HG03103 (cell line): ENCODE measurements around the gene CYLD.

Source experiments
- ATAC-seq: cut with Tn5 transposase; IDR thresholded peaks from one replicate; pipeline ENCODE4 v1.9.1; 2021; ENCODE audit warnings: low read depth; ENCODE audit not compliant: unreplicated experiment

The CYLD gene

GRCh38 chr16:50774960-50775359 is 33.1 kb downstream of the CYLD start:
- no peak for ATAC-seq

DNA sequence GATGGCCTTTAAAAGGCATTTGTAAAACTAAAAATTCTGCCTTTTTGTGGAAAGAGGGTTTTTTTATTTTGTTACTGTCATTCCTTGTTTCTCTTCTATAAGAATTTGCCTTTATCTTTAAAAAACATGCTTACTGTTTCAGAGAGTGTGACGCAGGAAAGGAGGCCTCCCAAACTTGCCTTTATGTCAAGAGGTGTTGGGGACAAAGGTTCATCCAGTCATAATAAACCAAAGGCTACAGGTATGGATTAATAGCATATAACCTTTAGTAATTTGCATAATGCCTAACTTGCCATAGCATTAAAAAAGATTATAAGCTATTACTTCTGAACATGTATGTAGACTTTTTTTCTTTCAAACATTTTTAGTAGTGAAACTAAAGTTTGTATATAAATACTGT is 34.2 kb downstream of the CYLD start:
- ATAC-seq, result no peak

DNA sequence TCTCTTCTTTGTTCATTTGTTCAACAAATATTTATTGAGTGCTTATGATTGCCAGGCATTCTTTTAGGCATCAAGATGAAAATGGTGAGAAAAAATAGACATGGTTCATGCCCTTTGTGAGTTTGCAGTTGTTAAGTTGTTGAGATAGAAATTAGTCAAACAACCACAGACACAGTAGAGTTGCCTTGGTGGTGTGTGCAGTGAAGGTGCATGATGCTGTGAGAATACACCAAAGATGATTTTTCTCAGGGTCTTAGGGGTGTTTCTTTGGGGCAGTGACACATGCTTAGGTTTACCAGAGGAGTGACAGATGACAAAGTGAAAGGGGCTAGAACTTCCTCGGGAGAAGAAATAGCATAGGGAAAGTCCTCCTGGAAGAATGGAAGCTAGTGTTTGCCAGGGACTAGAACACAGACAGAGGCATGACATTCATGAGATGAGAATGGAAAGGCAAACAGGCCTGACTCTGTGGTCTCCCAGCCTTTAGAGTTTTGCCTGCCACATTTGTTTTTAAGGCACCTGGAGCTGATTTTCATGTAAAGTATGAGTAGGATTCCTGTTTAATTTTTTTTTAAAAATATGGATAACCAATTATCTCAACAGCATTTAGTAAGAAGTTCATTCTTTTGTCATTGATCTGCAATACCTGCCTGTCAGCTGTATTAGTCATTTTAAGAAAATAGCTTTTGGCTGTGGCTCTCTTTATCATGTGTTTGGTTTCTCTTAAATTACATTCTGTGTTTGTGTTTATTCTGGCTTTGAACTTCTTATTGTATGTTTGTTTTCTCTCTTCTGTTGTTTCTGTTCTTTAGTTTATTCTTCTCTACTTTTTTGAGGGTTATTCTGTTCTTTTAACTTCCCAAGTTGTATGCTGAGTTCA is 36.6 kb downstream of the CYLD start:
- ATAC-seq, result no peak

DNA sequence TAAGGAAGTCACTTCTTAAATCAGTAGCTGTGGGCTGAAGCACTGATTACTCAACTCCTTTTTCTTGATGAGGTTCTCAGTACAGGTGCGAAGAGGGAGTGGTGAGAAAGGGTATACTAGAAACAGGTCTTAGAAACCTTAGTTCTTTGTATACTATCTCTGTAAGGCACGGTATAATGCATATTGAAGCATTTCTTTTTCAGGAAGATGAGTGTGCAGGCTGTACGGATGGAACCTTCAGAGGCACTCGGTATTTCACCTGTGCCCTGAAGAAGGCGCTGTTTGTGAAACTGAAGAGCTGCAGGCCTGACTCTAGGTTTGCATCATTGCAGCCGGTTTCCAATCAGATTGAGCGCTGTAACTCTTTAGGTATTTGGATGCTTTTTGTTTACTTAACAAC is 39.2 kb downstream of the CYLD start:
- ATAC-seq, result no peak

GRCh38 chr16:50781518-50781917 is 39.6 kb downstream of the CYLD start:
- ATAC-seq, result no peak

DNA sequence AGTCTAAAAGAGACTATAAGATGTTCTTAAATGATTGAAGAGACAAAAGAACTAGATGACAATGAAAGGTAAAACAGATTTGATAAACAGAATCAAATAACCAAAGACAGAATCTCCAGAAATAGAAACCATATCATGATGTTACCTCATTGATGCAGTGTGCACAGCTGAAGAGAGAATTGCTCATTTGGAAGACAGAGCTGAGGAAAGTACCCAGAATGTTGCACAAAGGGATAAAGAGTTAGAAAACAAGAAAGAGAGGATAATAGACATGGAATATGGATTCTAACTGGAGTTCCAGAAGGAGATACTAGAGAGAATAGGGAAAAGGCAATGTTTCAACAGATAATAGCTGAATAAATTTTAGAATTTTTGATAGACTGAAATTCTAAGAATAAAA is 47.9 kb downstream of the CYLD start:
- ATAC-seq, result no peak

GRCh38 chr16:50791522-50791921 is 49.6 kb downstream of the CYLD start:
- ATAC-seq, result no peak

GRCh38 chr16:50796829-50797228 is 54.9 kb downstream of the CYLD start:
- no peak for ATAC-seq

DNA sequence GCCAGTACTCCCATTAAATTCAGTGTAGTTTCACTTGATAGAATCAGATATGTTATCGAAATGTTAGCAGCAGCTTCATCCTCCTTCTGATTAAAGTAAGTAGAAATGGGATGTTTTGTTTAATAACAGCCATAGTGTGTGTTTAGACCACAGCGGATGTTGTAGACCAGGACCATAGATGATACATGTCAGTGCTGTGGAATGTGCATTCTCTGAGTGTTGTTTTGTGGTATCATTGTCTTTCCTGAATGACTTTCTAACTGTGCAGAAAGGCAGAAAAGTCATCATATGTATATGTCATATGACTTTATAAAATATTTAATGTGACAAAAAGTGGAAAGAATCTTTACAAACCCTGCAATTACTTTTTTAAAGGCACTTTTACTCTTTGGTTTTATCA is 55.6 kb downstream of the CYLD start:
- ATAC-seq, result no peak

- no peak for ATAC-seq
Observed at GRCh38 chr16:50800074-50800473, 58.2 kb downstream of the CYLD start.

DNA sequence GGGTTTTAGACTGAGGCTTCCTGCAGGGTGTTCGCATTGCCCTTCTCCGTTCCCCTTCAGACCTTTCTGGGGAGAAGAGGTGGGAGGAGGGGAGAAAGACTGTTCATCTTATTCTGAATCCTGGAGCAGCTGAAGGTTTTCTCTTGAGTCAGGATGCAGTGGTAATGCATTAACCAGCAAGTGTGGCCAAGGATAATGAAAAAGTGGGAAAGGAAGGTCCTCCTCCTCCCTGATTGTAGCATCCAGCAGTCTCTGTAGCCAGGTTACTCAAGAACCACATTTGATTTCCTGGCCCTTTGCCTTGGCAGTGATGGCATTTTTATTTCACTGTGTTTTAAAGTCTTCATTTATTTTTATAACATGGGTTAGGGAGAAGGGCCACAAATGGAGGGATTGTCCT is 59.1 kb downstream of the CYLD start:
- ATAC-seq, result no peak

- no peak for ATAC-seq
Observed at GRCh38 chr16:50802000-50802399, 60.1 kb downstream of the CYLD start.

GRCh38 chr16:50802961-50803360 is 61.1 kb downstream of the CYLD start:
- ATAC-seq, result no peak

DNA sequence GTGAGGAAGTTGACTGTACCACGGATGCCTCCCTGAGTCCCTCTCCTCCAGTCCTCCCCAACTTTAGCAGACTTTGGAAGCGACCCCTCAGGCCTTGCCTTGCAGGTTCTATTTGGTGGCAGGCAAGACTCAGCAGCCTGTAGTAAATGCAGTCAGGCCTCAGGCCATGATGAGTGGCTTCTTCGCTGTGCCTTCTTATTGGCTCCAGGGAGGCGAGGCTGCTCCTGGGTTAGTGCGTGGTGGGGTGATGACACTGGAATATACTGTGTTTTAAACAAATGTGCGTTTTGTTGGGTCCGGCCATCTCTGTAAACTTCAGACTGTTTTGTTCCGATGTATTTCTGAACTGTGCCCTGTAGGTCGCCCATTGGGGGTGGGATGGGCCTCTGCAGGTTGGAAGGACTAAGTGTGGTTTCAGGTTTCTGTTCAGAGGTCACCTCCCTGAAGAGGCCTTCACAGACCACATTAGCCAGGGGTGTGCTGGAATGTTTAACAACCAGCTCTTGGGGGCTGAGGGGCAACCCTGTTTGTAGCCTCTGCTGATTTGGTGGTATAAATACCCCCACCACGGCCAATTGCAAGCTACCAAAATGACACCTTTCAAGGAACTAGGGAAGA is 62.5 kb downstream of the CYLD start:
- ATAC-seq, result no peak

DNA sequence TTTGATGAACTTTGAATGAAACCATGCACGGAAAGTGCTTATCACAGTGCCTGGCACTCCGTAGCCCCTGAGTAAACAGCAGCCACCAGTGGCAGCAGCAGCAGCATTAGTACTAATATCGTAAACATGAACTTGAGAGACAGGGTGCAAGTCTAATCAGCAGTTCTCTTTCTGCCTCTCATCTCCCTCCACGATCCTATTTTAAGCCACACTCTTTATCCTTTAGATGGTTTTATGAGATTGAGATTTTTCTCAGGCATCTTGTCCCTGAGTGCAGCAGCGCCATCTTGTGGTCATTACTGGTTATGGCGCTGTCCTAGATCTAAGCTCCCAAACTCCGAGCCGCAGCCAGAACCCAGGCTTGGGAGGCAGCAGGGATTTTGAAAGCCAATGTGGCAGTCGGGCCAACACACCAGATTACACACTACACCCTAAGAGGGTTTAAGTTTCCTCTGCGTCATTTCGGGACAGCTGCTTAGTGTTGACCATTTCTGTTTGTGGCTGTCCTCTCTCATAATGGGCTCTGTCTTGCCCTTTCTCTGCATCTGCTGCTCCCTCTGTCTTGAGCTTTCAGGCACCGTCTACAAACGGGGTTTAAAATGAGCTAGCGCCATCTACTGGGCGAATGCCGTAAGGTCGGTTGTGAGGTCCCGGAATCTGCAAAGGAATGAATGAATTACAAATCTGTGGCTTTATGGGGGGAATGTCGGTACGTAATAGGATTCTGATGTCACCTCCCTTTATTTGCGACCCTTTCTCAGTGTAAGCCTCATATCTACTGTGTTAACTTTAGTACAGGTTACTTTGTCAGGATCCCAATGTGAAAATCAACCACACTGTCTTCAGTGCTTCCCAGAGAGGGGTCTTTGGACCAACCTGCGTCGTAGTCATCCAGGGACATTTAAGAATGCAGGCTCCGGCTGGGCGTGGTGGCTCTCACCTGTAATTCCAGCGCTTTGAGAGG is 64.5 kb downstream of the CYLD start:
- ATAC-seq, result peak; percentile 84

DNA sequence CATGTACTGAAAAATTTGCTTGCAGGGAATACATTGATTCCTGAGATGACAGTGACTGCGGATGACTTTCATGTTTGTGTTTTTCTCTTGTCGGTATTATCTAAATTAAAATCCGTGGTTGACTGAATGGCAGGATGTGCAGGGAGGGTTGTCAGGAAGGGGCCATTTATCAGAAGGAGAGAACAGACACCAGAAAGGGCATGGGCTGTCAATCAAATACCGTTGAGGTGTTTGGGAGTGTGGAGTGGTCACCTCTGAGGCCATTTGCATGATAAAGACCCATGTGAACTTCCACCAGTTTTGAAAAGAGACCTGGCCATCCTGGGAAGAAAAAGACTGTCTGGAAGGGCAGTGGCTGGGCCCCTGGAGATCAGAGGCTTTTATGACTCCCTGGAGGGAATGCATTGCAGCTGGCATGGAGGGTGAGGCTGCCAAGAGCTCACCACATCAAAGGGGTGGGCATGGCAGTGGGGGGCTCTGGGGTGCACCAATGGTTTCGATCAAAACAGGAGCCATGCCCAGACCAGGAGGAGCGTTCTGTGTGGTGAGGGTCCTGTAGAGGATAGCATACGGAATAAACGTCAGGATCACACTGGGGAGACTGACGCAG is 67.1 kb downstream of the CYLD start:
- ATAC-seq, result no peak

DNA sequence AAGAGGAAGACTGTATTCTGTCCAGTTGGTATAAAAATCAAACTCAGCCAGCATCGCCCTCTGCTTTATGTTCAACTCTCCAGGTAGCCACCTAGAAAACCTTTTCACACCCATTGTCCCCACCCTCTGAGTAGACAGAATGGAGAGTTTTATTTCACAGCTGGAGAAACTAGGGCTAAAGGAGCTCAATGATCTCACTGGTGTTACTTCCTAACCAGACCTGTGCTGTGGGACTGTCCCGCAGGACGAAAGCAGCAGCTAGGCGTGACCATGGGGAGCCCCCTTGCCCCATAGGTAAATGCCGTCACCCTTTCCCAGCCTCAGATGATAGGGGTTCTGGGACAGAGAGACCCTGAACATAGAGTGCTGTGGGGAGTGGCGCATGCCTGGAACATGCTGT is 67.7 kb downstream of the CYLD start:
- no peak for ATAC-seq

- ATAC-seq, result no peak
Observed at GRCh38 chr16:50810241-50810965, 68.5 kb downstream of the CYLD start.

GRCh38 chr16:50812046-50812445 is 70.2 kb downstream of the CYLD start:
- no peak for ATAC-seq

DNA sequence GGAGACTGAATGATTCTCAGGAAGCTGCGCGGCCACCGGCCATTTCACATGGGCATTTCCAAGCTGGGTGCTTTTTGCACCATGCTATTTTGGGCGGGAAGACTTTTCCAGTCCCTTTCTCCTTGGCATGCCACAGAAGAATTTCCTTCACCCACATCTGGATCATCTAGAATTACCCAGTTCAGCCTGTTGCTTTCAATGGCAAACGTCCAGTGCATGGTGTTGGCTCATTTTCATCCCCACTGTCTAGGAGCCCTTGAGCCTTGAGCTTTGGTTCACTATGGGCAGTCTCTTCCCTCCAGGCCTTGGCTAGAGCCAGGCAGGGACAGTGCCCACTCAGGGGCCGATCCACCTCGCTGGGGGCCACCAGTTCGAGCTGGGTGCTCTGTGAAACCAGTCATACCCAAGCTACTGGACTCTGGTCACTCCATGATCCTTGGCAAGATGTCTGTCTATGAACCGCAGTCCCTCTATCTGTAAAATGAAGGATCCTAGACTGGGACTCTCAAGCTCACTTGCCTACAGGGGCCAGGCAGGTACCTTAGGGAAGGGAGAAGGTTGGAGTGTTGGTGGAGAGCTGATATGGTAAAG is 71.1 kb downstream of the CYLD start:
- ATAC-seq, result no peak
